GM13976 (cell line): ENCODE measurements around the gene FCN2.

Source experiments
- DNase-seq: peaks from one replicate; pipeline ENCODE4 v3.0.0; 2012; ENCODE audit warnings: low spot score
- in situ Hi-C: fragments of 300-500 bp; cut with MboI; formaldehyde crosslinking; loops from one replicate; pipeline ENCODE4 v1.12.0; 2022; ENCODE audit warnings: low sequenced_read_pairs, mixed read lengths, inconsistent platforms; ENCODE audit not compliant: unreplicated experiment
- TF ChIP-seq, protein P1 (sequence below): IDR thresholded peaks from 2 replicates; pipeline ENCODE4 v1.5.1; 2012; ENCODE audit warnings: borderline replicate concordance, mild to moderate bottlenecking; ENCODE audit not compliant: insufficient read depth; ENCODE audit errors: extremely low read depth, missing control alignments, control extremely low read depth

The FCN2 gene

DNA sequence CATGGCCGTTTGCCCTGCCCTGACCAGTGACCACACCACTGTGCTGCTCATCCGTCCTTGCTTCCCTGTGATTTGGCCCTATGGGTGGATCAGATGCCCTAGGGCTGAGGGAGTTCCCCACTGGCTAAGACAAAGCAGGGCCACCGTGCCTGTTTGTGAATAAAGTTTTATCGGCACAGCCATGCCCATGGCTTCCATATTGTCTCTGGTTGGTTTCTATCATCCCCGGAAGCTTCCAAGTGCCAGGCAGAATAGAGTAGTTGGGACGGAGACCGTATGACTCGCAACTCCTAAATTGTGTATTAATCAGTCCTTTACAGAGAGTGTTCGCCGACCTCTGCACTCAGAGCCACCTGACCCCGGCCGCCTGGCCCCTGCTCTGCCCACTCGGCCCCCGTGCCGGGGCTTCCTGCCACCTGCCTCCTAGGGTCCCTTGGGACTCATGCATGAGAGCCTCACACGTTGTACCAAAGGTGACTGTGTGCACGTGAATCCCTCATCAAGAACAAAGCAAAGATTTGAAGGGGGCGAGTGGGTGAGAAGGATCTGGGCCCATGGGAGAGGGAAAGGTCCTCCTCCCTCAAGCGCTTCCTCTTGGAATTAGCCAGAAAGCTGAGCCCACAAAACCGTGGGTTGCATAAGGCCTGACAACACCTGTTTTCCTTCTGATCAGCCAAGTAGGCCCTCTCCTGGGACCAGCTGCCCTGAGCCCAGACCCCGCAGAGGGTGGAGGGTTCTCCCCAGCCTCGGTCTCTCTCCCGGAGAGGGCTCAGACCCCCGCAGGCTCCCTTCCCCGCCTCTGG lies 11.7 kb upstream of the FCN2 start:
- in situ Hi-C loops: no loop called here
- TF ChIP-seq, protein P1, sequence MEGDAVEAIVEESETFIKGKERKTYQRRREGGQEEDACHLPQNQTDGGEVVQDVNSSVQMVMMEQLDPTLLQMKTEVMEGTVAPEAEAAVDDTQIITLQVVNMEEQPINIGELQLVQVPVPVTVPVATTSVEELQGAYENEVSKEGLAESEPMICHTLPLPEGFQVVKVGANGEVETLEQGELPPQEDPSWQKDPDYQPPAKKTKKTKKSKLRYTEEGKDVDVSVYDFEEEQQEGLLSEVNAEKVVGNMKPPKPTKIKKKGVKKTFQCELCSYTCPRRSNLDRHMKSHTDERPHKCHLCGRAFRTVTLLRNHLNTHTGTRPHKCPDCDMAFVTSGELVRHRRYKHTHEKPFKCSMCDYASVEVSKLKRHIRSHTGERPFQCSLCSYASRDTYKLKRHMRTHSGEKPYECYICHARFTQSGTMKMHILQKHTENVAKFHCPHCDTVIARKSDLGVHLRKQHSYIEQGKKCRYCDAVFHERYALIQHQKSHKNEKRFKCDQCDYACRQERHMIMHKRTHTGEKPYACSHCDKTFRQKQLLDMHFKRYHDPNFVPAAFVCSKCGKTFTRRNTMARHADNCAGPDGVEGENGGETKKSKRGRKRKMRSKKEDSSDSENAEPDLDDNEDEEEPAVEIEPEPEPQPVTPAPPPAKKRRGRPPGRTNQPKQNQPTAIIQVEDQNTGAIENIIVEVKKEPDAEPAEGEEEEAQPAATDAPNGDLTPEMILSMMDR: no peak
- no peak for DNase-seq

DNA sequence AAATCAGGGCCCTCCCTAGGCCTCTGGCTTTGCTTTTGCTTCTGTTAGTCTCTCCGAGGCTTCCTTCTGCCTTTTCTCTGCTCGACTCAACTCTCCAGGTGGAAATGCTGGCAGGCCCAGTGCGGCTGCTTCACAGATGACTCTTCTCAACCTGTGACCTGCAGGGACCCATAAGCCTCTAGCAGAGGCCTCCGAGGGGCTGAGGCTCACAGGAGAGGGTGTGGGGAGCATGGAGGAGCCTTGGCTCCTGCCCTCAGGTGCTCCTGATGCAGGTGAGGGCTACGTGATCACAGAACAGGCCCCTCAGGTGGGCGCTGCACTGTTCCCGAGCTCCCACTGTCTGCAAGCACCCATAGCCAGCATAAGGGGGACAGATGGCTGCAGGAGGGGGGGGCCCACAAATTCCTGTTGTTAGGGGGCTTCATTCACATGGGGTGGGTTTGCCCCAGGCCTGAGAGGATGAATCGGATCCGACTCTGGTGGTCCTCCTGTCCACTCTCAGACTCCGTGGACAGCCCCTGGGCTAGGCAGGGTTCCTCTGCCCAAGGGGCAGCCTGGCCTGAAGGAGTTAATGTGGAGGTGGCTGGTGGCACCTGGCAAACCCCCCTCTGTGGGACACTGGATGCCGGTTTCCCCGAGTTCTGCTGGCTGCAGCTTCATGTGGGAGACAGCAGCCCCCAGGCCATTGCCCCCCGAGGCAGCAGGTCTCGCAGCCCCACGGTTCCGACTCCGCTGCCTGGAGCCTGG lies 10.9 kb upstream of the FCN2 start:
- in situ Hi-C loops: no loop called here
- TF ChIP-seq, protein P1: no peak

DNA sequence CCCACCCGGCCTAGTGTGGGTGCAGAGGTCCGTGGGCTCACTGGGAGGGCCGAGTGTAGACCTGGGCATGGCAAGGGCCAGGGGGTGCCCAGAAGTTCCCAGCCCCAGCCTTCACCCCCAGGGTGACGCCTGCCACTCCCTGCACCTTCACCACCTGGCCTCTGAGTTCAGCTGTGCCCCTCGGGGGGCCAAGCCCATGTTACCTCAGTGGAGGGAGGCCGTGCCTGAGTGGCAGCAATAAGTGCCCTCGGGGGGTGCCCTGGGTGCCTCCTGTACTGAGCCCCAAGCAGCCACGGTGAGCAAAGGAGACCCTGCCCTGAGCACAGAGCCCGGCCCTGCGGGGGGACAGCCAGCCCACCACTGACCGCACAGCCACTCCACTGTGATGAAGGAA lies 10.3 kb upstream of the FCN2 start:
- no peak for DNase-seq
- TF ChIP-seq, protein P1: no peak
- in situ Hi-C loops: no loop called here

More for the DNA sequence above, 10.9 kb upstream of the FCN2 start:
- DNase-seq: no peak

DNA sequence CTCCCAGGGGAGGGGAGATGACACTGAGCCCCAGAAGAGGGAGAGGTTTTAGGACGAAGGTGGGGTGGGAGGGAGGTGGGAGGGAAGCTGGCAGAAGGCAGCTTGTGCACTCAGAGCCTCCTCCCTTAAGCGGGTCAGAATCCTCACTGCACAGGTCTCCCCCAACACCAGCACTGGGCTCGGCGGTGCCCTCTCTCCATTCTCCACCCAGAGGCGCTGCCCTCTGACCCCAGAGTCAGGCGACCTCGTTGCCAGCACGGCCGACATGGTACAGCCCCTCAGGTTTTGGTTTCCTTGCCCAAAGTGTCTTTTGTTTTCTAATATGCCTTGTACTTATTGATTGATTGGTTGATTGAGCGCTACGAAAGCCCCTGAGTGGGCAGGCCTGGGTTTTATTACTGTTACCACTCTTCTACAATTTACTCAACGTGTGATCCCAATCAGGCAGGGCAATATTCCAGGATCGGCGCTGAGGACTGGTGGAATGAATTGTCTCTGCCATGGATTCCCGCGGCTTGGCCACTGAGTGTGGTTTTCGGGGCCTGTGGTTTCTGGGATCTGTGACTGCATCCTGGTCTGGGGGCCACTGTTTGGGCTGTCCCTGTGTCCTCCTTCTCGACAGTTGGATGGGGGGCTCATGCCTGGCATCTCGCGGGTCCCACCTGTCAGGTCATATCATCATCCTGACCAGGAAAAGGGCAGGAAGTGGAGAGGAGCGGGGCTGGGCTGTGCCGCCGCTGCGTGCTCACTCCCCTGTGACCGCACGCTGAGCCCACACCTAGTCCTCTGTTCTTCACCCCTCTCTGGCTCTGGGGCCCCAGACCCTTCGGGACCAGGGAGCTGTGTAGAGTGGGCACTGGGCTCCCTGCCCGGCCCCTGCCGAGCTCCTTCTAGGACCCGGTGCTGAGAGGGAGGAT lies 9.6 kb upstream of the FCN2 start:
- TF ChIP-seq, protein P1: no peak
- no peak for DNase-seq
- in situ Hi-C loops: no loop called here

DNA sequence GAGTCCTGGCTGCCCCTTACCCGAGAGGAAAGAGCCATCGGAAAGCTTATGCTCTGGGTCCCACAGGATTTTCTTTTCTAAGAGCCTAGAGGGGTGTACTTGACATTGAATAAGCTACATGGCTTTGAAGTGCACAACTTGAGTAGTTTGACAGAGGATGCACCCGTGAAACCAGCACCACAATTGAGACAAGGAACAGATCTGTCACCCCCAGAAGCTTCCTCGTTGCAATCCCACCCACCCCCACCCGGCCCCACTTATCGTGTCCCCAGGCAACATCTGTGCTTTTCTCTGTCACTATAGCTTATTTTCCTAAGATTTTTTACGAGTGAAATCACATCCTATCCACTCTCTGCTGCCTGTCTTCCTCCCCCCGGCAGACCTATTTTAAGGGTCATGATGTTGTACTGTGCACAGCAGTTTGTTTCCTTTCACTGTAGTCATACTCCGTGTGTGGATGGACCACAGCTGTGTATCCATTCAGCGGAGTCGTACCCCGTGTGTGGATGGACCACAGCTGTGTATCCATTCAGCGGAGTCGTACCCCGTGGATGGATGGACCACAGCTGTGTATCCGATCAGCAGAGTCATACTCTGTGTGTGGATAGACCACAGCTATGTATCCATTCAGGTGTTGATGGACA lies 8.8 kb upstream of the FCN2 start:
- DNase-seq: no peak
- TF ChIP-seq, protein P1: no peak
- in situ Hi-C loops: no loop called here
